ENCODE measurements around the gene TMEM123. TPM values are rescaled to one million over a fixed set of nuclear protein-coding genes. Genes with fewer than 3 reads are reported as not detected.

Gene TMEM123
- total RNA-seq, 1 experiment from 2014 or later: 236 TPM

- no peaks in the 10 kb centered on the region for H3K9me3 Mint-ChIP-seq (ENCODE audit: low read depth, unreplicated experiment)
- peaks cover 37% of the 10 kb centered on the region for H3K36me3 Mint-ChIP-seq (ENCODE audit: insufficient read depth, unreplicated experiment)
- CTCF ChIA-PET: interaction anchor here (0.7 kb wide), 1 partner anchor 44 kb away, joined by 3 read pairs; no protein-coding TSS in a partner anchor
- no peak for TF ChIP-seq CTCF (IDR thresholded peaks at IDR 0.05; ENCODE audit: unreplicated experiment)
- H3K27me3 Mint-ChIP-seq (ENCODE audit: unreplicated experiment): no peaks in the 10 kb centered on the region
- peak overlapping the region; percentile 36 for H3K27ac Mint-ChIP-seq (ENCODE audit: unreplicated experiment)
- no TSS peak for BruUV-seq (replicated peaks)
- peaks cover 24% of the 10 kb centered on the region for H3K4me1 Mint-ChIP-seq (ENCODE audit: low read depth, unreplicated experiment)
- DNase-seq: no peak
- intact Hi-C loops (cut with micrococcal nuclease; ENCODE audit: unreplicated experiment): loop anchor here (2.0 to 5.0 kb wide), 3 partner anchors 33 to 48 kb away; no protein-coding TSS in a partner anchor
- H3K4me3 Mint-ChIP-seq (ENCODE audit: low read depth, unreplicated experiment): peak overlapping the region; percentile 96
These were observed 2.7 kb downstream of the TMEM123 start for GRCh38 chr11:102449651-102450570.

GRCh38 chr11:102448869-102449224, 3.7 kb downstream of the TMEM123 start:
- H3K4me1 Mint-ChIP-seq (ENCODE audit: low read depth, unreplicated experiment): peaks cover 14% of the 10 kb centered on the region
- CTCF ChIA-PET: no interaction called here

GRCh38 chr11:102447941-102448868, 4.4 kb downstream of the TMEM123 start:
- no peak overlapping the region for H3K27ac Mint-ChIP-seq (ENCODE audit: unreplicated experiment)
- intact Hi-C loops (cut with micrococcal nuclease; ENCODE audit: unreplicated experiment): loop anchor here (5.0 kb wide), 1 partner anchor 46 kb away; no protein-coding TSS in a partner anchor

More at GRCh38 chr11:102448869-102449224, 3.7 kb downstream of the TMEM123 start:
- H3K36me3 Mint-ChIP-seq (ENCODE audit: insufficient read depth, unreplicated experiment): peaks cover 33% of the 10 kb centered on the region
- intact Hi-C loops (cut with micrococcal nuclease; ENCODE audit: unreplicated experiment): loop anchor here (5.0 kb wide), 1 partner anchor 47 kb away; no protein-coding TSS in a partner anchor
- no peak for DNase-seq
- H3K4me3 Mint-ChIP-seq (ENCODE audit: low read depth, unreplicated experiment): no peak overlapping the region
- no peaks in the 10 kb centered on the region for H3K9me3 Mint-ChIP-seq (ENCODE audit: low read depth, unreplicated experiment)
- BruUV-seq (replicated peaks): no TSS peak
- H3K27me3 Mint-ChIP-seq (ENCODE audit: unreplicated experiment): no peaks in the 10 kb centered on the region
- H3K27ac Mint-ChIP-seq (ENCODE audit: unreplicated experiment): no peak overlapping the region
- TF ChIP-seq CTCF (IDR thresholded peaks at IDR 0.05; ENCODE audit: unreplicated experiment): no peak

More at GRCh38 chr11:102447941-102448868, 4.4 kb downstream of the TMEM123 start:
- H3K9me3 Mint-ChIP-seq (ENCODE audit: low read depth, unreplicated experiment): no peaks in the 10 kb centered on the region
- BruUV-seq (replicated peaks): no TSS peak
- no peak for DNase-seq
- H3K4me1 Mint-ChIP-seq (ENCODE audit: low read depth, unreplicated experiment): peaks cover 14% of the 10 kb centered on the region
- TF ChIP-seq CTCF (IDR thresholded peaks at IDR 0.05; ENCODE audit: unreplicated experiment): no peak
- H3K4me3 Mint-ChIP-seq (ENCODE audit: low read depth, unreplicated experiment): no peak overlapping the region
- CTCF ChIA-PET: no interaction called here
- H3K36me3 Mint-ChIP-seq (ENCODE audit: insufficient read depth, unreplicated experiment): peaks cover 30% of the 10 kb centered on the region
- H3K27me3 Mint-ChIP-seq (ENCODE audit: unreplicated experiment): no peaks in the 10 kb centered on the region

All from Calu3 (cell line).